Lower leg skin (tissue), 4 donors: ENCODE measurements around the gene TRMU. TPM values are rescaled to one million over a fixed set of nuclear protein-coding genes. Genes with fewer than 3 reads are reported as not detected.

Experiments used
- DNase-seq, 2 donors: peaks; one replicate each; pipeline ENCODE4 v3.0.0-alpha.2; 2019; ENCODE audit warnings: low spot score in 2 of 2
- H3K4me3 ChIP-seq: fragments of 200-600 bp; sonication (generic); 2 replicates; pipeline ENCODE4 v1.5.1; 2017; ENCODE audit warnings: mild to moderate bottlenecking, low read depth; ENCODE audit not compliant: poor library complexity, severe bottlenecking
- CTCF ChIP-seq, 3 donors: fragments of 450-650 bp; IDR thresholded peaks; one replicate each; pipeline ENCODE4 v1.5.1; 2016; ENCODE audit warnings: antibody characterized with exemption in 3 of 3, mild to moderate bottlenecking in 3 of 3, moderate library complexity in 2 of 3
- POLR2A ChIP-seq, 2 donors: fragments of 450-650 bp; IDR thresholded peaks; one replicate each; pipeline ENCODE4 v1.6.1; 2016 to 2017; ENCODE audit warnings: antibody characterized with exemption in 2 of 2, mild to moderate bottlenecking in 1 of 2, moderate library complexity in 1 of 2
- WGBS, 2 donors: methylation state at CpG; one replicate each; pipeline ENCODE4 v1.1.5; 2018; 5-methylcytosine and 5-hydroxymethylcytosine counted together
- intact Hi-C: fragments of 100-400 bp; cut with DNase I; formaldehyde crosslinking; loops from one replicate; pipeline ENCODE4 v1.15.0; 2023; ENCODE audit warnings: low total_unique reads
- total RNA-seq, 4 donors: library from RNA; depleted of rRNA; stranded (reverse); fragments of >200 nt; gene quantifications; one replicate each; pipeline ENCODE4 v1.1.0, GENCODE V29; 2016

The TRMU gene
- total RNA-seq, 4 donors from 2014 or later, result 26.8 to 43.5 (median 32.7) TPM

- TF ChIP-seq POLR2A (IDR thresholded peaks at IDR 0.05) (no peak), CTCF (IDR thresholded peaks at IDR 0.05) (no peak)
- intact Hi-C loops, result no loop called here
- WGBS, 2 donors, result 92 to 98% methylated on average over 10 of the region's 10 CpGs
- no peak for DNase-seq
- no peak overlapping the region for H3K4me3 ChIP-seq
These were observed 16.2 kb upstream of the TRMU start for GRCh38 chr22:46319319-46319718.

GRCh38 chr22:46320166-46320710 is 15.3 kb upstream of the TRMU start:
- no peak for TF ChIP-seq POLR2A (IDR thresholded peaks at IDR 0.05)
- no peak for TF ChIP-seq CTCF (IDR thresholded peaks at IDR 0.05)
- 87 to 92% methylated on average over 13 to 14 of the region's 14 CpGs for WGBS, 2 donors
- no peak for DNase-seq
- intact Hi-C loops, result no loop called here
- H3K4me3 ChIP-seq, result no peak overlapping the region

- intact Hi-C loops, result no loop called here
- no peak for TF ChIP-seq POLR2A (IDR thresholded peaks at IDR 0.05)
- TF ChIP-seq CTCF (IDR thresholded peaks at IDR 0.05), result no peak
- H3K4me3 ChIP-seq, result no peak overlapping the region
- 91 to 96% methylated on average over 20 of the region's 20 CpGs for WGBS, 2 donors
- no peak for DNase-seq
These were observed 14.7 kb upstream of the TRMU start for GRCh38 chr22:46320716-46321386.

GRCh38 chr22:46322711-46323110 is 12.8 kb upstream of the TRMU start:
- intact Hi-C loops, result no loop called here
- WGBS, 2 donors, result 97% methylated on average over 15 of the region's 15 CpGs
- TF ChIP-seq CTCF (IDR thresholded peaks at IDR 0.05) (no peak), POLR2A (IDR thresholded peaks at IDR 0.05) (no peak)
- no peak for DNase-seq
- no peak overlapping the region for H3K4me3 ChIP-seq

- DNase-seq, result no peak
- H3K4me3 ChIP-seq, result no peak overlapping the region
- 97 to 98% methylated on average over 19 of the region's 19 CpGs for WGBS, 2 donors
- TF ChIP-seq POLR2A (IDR thresholded peaks at IDR 0.05) (no peak), CTCF (IDR thresholded peaks at IDR 0.05) (no peak)
- intact Hi-C loops, result no loop called here
These were observed 12.4 kb upstream of the TRMU start for GRCh38 chr22:46323162-46323561.
